PC-3 (cell line): ENCODE results near the gene DNAJC11.

Experiments
- EZH2 ChIP-seq: fragments of 300-600 bp; sonication (generic); IDR thresholded peaks from one replicate; pipeline ENCODE4 v1.6.1; 2017; ENCODE audit warnings: antibody characterized with exemption, mild to moderate bottlenecking, low read length; ENCODE audit not compliant: unreplicated experiment
- EZH2phosphoT487 ChIP-seq: fragments of 300-600 bp; sonication (generic); IDR thresholded peaks from 2 replicates; pipeline ENCODE4 v1.6.1; 2018; ENCODE audit warnings: mild to moderate bottlenecking, antibody characterized with exemption, low read length, borderline replicate concordance
- TF ChIP-seq, protein P1 (sequence below): fragments of 300-600 bp; sonication (generic); conservative IDR thresholded peaks from 2 replicates; pipeline ENCODE4 v1.5.1; 2017; ENCODE audit warnings: antibody characterized with exemption, low read depth, mild to moderate bottlenecking, low read length

DNA sequence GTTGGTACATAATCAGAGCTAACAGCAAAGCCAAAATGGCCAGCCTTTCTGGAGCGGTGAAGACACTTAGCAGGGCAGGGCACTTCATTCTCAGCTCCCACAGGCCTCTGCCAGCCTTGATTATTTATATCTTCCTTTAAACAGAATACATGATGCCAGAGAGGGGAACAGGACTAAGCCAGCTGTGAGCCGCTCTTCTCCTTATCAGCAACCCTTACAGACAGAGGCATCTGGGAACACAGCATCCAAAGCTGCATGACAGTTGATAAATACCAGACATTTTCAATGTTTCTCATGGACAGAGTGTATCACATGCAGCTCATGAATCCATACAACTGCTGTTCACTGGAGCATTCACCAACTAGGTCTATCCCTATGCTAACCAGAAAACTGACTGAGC is 29.1 kb downstream of the DNAJC11 start:
- TF ChIP-seq, protein P1, sequence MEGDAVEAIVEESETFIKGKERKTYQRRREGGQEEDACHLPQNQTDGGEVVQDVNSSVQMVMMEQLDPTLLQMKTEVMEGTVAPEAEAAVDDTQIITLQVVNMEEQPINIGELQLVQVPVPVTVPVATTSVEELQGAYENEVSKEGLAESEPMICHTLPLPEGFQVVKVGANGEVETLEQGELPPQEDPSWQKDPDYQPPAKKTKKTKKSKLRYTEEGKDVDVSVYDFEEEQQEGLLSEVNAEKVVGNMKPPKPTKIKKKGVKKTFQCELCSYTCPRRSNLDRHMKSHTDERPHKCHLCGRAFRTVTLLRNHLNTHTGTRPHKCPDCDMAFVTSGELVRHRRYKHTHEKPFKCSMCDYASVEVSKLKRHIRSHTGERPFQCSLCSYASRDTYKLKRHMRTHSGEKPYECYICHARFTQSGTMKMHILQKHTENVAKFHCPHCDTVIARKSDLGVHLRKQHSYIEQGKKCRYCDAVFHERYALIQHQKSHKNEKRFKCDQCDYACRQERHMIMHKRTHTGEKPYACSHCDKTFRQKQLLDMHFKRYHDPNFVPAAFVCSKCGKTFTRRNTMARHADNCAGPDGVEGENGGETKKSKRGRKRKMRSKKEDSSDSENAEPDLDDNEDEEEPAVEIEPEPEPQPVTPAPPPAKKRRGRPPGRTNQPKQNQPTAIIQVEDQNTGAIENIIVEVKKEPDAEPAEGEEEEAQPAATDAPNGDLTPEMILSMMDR: no peak
- TF ChIP-seq EZH2: no peak
- no peak for TF ChIP-seq EZH2phosphoT487
